Mammary epithelial cell (primary cell): ENCODE data around the gene ATP1B4.

ENCODE experiments used
- EZH2 ChIP-seq: IDR thresholded peaks from 2 replicates; pipeline ENCODE4 v1.6.1; 2012; ENCODE audit warnings: low read length, inconsistent platforms, borderline replicate concordance
- TF ChIP-seq, protein P1 (sequence below), 2 donors: IDR thresholded peaks in 1 of 2; conservative IDR thresholded peaks in 1 of 2; 2 replicates each; pipeline ENCODE4 v1.5.1; 2011 to 2012; ENCODE audit warnings: inconsistent platforms in 2 of 2, low read length in 2 of 2, mild to moderate bottlenecking in 2 of 2, control low read depth in 1 of 2, low read depth in 1 of 2; ENCODE audit not compliant: insufficient read depth in 1 of 2; ENCODE audit errors: extremely low read depth in 1 of 2

DNA sequence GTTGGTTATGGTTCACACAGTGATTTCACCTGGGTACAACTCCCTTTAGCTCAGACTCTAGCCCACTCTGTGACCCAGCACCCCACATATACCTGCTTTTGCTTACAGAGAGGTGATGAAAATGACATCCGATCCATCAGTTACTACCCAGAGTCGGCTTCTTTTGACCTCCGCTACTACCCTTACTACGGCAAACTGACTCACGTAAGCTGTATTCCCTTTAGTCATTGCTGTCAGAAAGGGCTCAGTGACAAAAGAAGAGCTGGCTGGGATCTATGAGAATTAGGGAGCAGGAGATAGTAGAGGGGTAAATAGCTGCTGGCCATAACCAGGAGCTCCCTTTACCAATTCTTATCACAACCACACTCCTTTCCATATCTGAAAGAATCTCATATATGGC is 16.7 kb downstream of the ATP1B4 start:
- TF ChIP-seq, protein P1, sequence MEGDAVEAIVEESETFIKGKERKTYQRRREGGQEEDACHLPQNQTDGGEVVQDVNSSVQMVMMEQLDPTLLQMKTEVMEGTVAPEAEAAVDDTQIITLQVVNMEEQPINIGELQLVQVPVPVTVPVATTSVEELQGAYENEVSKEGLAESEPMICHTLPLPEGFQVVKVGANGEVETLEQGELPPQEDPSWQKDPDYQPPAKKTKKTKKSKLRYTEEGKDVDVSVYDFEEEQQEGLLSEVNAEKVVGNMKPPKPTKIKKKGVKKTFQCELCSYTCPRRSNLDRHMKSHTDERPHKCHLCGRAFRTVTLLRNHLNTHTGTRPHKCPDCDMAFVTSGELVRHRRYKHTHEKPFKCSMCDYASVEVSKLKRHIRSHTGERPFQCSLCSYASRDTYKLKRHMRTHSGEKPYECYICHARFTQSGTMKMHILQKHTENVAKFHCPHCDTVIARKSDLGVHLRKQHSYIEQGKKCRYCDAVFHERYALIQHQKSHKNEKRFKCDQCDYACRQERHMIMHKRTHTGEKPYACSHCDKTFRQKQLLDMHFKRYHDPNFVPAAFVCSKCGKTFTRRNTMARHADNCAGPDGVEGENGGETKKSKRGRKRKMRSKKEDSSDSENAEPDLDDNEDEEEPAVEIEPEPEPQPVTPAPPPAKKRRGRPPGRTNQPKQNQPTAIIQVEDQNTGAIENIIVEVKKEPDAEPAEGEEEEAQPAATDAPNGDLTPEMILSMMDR (conservative IDR thresholded peaks at IDR 0.05 in 1 of 2, IDR thresholded peaks at IDR 0.05 in 1 of 2; ENCODE audit: extremely low read depth in 1 of 2, insufficient read depth in 1 of 2, low read depth in 1 of 2, low read length in 2 of 2), result no peak
- TF ChIP-seq EZH2, result no peak
